Neural cell (in vitro differentiated cells): ENCODE data around the gene CLPSL2. TPM values are rescaled to one million over a fixed set of nuclear protein-coding genes. Genes with fewer than 3 reads are reported as not detected.

Experiments
- polyA plus RNA-seq: library from polyadenylated mRNA; depleted of rRNA; stranded (reverse); fragments of >200 nt; gene quantifications from 2 replicates; pipeline ENCODE4 v1.2.3, GENCODE V29; 2014

CLPSL2 gene
- polyA plus RNA-seq, 1 donor from 2014 or later = not detected

Other genes with a start within 250 kb of the CLPSL2 start
- 0.84 and 1.2 TPM in 2 replicates for gene FKBP5, start 87.7 kb upstream of the CLPSL2 start, polyA plus RNA-seq
- 2.2 and 4.9 TPM in 2 replicates for gene ARMC12, start 39.6 kb upstream of the CLPSL2 start, polyA plus RNA-seq
- not detected in 2 replicates for gene CLPSL1, start 4.4 kb downstream of the CLPSL2 start, polyA plus RNA-seq
- gene CLPS, start 20.7 kb downstream of the CLPSL2 start, polyA plus RNA-seq = not detected in 2 replicates
- gene LHFPL5, start 28.8 kb downstream of the CLPSL2 start, polyA plus RNA-seq = 0.17 TPM in 1 of 2 replicates, not detected in the other
- gene SRPK1, start 144.5 kb downstream of the CLPSL2 start, polyA plus RNA-seq = 34.8 and 39.9 TPM in 2 replicates
- gene SLC26A8, start 248.0 kb downstream of the CLPSL2 start, polyA plus RNA-seq = not detected in 2 replicates